CD14-positive monocyte (primary cell): ENCODE results near the gene TTC38. TPM values are rescaled to one million over a fixed set of nuclear protein-coding genes. Genes with fewer than 3 reads are reported as not detected.

Experiments used
- DNase-seq, 3 donors: peaks; one replicate each; pipeline ENCODE4 v3.0.0-alpha.2; 2011 to 2022
- H2AFZ ChIP-seq: 2 replicates; pipeline ENCODE4 v1.6.0; 2012; ENCODE audit warnings: mild to moderate bottlenecking, low read depth, low read length, inconsistent platforms; ENCODE audit not compliant: insufficient read depth, poor library complexity, severe bottlenecking
- H3K27ac ChIP-seq, 2 donors: 1 replicate in 1 of 2; 2 replicates in 1 of 2; pipeline ENCODE4 v1.5.1; 2012 to 2013; ENCODE audit warnings: low read length in 2 of 2, control low read depth in 1 of 2, inconsistent platforms in 1 of 2, low read depth in 1 of 2, mild to moderate bottlenecking in 1 of 2
- H3K27me3 ChIP-seq, 2 donors: one replicate each; pipeline versions ENCODE4 v1.6.0 to v1.6.1; 2011 to 2013; ENCODE audit warnings: low read length in 2 of 2; ENCODE audit not compliant: control insufficient read depth in 2 of 2, insufficient read depth in 2 of 2
- H3K36me3 ChIP-seq, 2 donors: replicated peaks in 1 of 2; 1 replicate in 1 of 2; 2 replicates in 1 of 2; pipeline versions ENCODE4 v1.5.1 to v1.6.1; 2012 to 2013; ENCODE audit warnings: low read length in 2 of 2, control low read depth in 1 of 2, inconsistent platforms in 1 of 2, mild to moderate bottlenecking in 1 of 2; ENCODE audit not compliant: insufficient read depth in 2 of 2, control insufficient read depth in 1 of 2
- H3K4me1 ChIP-seq, 2 donors: 1 replicate in 1 of 2; 2 replicates in 1 of 2; pipeline versions ENCODE4 v1.5.1 to v1.6.1; 2012 to 2013; ENCODE audit warnings: low read length in 2 of 2, control low read depth in 1 of 2, inconsistent platforms in 1 of 2, mild to moderate bottlenecking in 1 of 2, moderate library complexity in 1 of 2; ENCODE audit not compliant: insufficient read depth in 2 of 2, control insufficient read depth in 1 of 2
- H3K4me2 ChIP-seq: replicated peaks from 2 replicates; pipeline ENCODE3; 2012; ENCODE audit warnings: low read length, moderate library complexity, mild to moderate bottlenecking; ENCODE audit not compliant: poor library complexity, severe bottlenecking; ENCODE audit errors: extremely low read depth
- H3K4me3 ChIP-seq, 3 experiments: fragments of 200-600 bp in 1 of 3; sonication (generic) in 1 of 3; replicated peaks in 1 of 3; 1 replicate in 2 of 3; 2 replicates in 1 of 3; pipeline ENCODE4 v1.5.1; 2011 to 2013; ENCODE audit warnings: low read length in 3 of 3, mild to moderate bottlenecking in 3 of 3, control low read depth in 2 of 3, low read depth in 2 of 3, inconsistent platforms in 1 of 3, moderate library complexity in 1 of 3
- H3K79me2 ChIP-seq: 2 replicates; pipeline ENCODE4 v1.6.0; 2012; ENCODE audit warnings: mild to moderate bottlenecking, control low read depth, inconsistent platforms, low read length, moderate library complexity; ENCODE audit not compliant: insufficient read depth
- H3K9ac ChIP-seq: 2 replicates; pipeline ENCODE4 v1.6.0; 2017; ENCODE audit warnings: low read length, mild to moderate bottlenecking; ENCODE audit not compliant: insufficient read depth, poor library complexity, severe bottlenecking
- H3K9me3 ChIP-seq, 2 donors: replicated peaks in 1 of 2; 1 replicate in 1 of 2; 2 replicates in 1 of 2; pipeline versions ENCODE4 v1.5.1 to v1.6.1; 2012 to 2013; ENCODE audit warnings: low read length in 2 of 2, control low read depth in 1 of 2; ENCODE audit not compliant: control insufficient read depth in 1 of 2, insufficient read depth in 1 of 2
- H4K20me1 ChIP-seq: 2 replicates; pipeline ENCODE4 v1.6.0; 2012; ENCODE audit warnings: mild to moderate bottlenecking, low read length, control low read depth, moderate library complexity; ENCODE audit not compliant: insufficient read depth
- H3K27ac Mint-ChIP-seq, 7 donors: one replicate each; pipeline ENCODE4 v1.8.0; 2020; ENCODE audit warnings: mild to moderate bottlenecking in 7 of 7, mixed read lengths in 7 of 7, moderate library complexity in 6 of 7, inconsistent platforms in 2 of 7
- H3K27me3 Mint-ChIP-seq, 3 donors: one replicate each; pipeline ENCODE4 v1.8.0; 2021 to 2022; ENCODE audit warnings: low read depth in 3 of 3, mild to moderate bottlenecking in 3 of 3, mixed read lengths in 3 of 3, moderate library complexity in 3 of 3, inconsistent platforms in 1 of 3
- H3K36me3 Mint-ChIP-seq, 2 donors: one replicate each; pipeline ENCODE4 v1.8.0; 2020; ENCODE audit warnings: mixed read lengths in 2 of 2, inconsistent platforms in 1 of 2, mild to moderate bottlenecking in 1 of 2
- H3K4me1 Mint-ChIP-seq: one replicate; pipeline ENCODE4 v1.8.0; 2020; ENCODE audit warnings: mild to moderate bottlenecking, mixed read lengths
- H3K4me3 Mint-ChIP-seq, 2 donors: one replicate each; pipeline ENCODE4 v1.8.0; 2020; ENCODE audit warnings: mild to moderate bottlenecking in 2 of 2, mixed read lengths in 2 of 2, moderate library complexity in 1 of 2
- H3K9me3 Mint-ChIP-seq, 7 donors: one replicate each; pipeline ENCODE4 v1.8.0; 2020 to 2022; ENCODE audit warnings: mixed read lengths in 7 of 7, mild to moderate bottlenecking in 6 of 7, moderate library complexity in 6 of 7, inconsistent platforms in 2 of 7
- WGBS: methylation state at CpG from one replicate; pipeline ENCODE4 v1.1.5; 2013; ENCODE audit warnings: missing lambda C conversion rate; ENCODE audit not compliant: insufficient coverage; 5-methylcytosine and 5-hydroxymethylcytosine counted together
- intact Hi-C, 2 donors: fragments of 100-400 bp; cut with micrococcal nuclease; formaldehyde crosslinking; loops; one replicate each; pipeline versions ENCODE4 v1.15.0 to v1.15.1; 2023
- polyA plus RNA-seq, 3 donors: library from polyadenylated mRNA; depleted of rRNA in 1 of 3; unstranded in 2 of 3; stranded (reverse) in 1 of 3; fragments of 300-500 nt in 2 of 3; fragments of >200 nt in 1 of 3; fragmentation: Illumina TruSeq in 2 of 3; gene quantifications; 1 replicate in 2 of 3; 2 replicates in 1 of 3; pipeline ENCODE4 v1.2.3, GENCODE V29; 2012 to 2021
- TF ChIP-seq, protein P1 (sequence below): fragments of 200-600 bp; IDR thresholded peaks from one replicate; pipeline ENCODE4 v1.8.0; 2022; ENCODE audit warnings: antibody characterized with exemption, mild to moderate bottlenecking

The TTC38 gene
- polyA plus RNA-seq, 3 donors = 14.7 to 22.5 (median 17.0) TPM

DNA sequence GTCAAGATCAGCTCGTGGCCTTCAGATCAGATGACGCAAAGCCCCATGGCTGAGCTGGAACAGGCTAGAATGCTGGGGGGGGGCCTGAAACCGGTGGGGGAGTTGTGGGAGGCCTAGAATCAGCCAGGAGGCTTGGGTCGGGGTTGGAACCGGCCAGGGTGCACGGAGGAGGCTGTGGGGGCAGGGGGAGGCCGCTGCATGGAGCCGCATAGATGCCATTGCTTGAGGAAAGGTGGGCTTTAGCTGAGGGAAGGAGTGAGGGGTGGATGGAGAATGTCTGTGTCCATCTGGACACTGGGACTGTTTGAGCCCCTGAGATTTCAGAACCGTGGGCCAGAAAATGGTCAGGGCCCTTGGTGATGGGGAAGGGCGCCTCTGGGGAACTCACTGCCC is 42.9 kb upstream of the TTC38 start:
- H3K79me2 ChIP-seq = no peaks in the 10 kb centered on the region
- peaks cover 45 to 48% of the 10 kb centered on the region in 2 donors for H3K36me3 Mint-ChIP-seq
- DNase-seq = no peak
- intact Hi-C loops = no loop called here
- no peak overlapping the region for H2AFZ ChIP-seq
- H3K9me3 Mint-ChIP-seq = no peaks in the 10 kb centered on the region
- no peaks in the 10 kb centered on the region for H3K27me3 ChIP-seq
- no peak overlapping the region for H3K4me2 ChIP-seq
- H3K27me3 Mint-ChIP-seq = peaks cover 0 to 3% (median 0%) of the 10 kb centered on the region in 3 donors
- TF ChIP-seq, protein P1, sequence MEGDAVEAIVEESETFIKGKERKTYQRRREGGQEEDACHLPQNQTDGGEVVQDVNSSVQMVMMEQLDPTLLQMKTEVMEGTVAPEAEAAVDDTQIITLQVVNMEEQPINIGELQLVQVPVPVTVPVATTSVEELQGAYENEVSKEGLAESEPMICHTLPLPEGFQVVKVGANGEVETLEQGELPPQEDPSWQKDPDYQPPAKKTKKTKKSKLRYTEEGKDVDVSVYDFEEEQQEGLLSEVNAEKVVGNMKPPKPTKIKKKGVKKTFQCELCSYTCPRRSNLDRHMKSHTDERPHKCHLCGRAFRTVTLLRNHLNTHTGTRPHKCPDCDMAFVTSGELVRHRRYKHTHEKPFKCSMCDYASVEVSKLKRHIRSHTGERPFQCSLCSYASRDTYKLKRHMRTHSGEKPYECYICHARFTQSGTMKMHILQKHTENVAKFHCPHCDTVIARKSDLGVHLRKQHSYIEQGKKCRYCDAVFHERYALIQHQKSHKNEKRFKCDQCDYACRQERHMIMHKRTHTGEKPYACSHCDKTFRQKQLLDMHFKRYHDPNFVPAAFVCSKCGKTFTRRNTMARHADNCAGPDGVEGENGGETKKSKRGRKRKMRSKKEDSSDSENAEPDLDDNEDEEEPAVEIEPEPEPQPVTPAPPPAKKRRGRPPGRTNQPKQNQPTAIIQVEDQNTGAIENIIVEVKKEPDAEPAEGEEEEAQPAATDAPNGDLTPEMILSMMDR = no peak
- no peaks in the 10 kb centered on the region for H3K4me1 Mint-ChIP-seq
- no peak overlapping the region for H3K27ac Mint-ChIP-seq
- H3K4me3 ChIP-seq = no peak overlapping the region
- H3K36me3 ChIP-seq = peaks cover 6 to 35% of the 10 kb centered on the region in 2 donors
- no peak overlapping the region for H3K4me3 Mint-ChIP-seq
- H3K27ac ChIP-seq = no peak overlapping the region
- 93% methylated on average over 9 of the region's 10 CpGs for WGBS
- H3K9ac ChIP-seq = no peak overlapping the region
- peaks cover 0 to 8% of the 10 kb centered on the region in 2 donors for H3K4me1 ChIP-seq
- H4K20me1 ChIP-seq = no peaks in the 10 kb centered on the region
- no peaks in the 10 kb centered on the region for H3K9me3 ChIP-seq

DNA sequence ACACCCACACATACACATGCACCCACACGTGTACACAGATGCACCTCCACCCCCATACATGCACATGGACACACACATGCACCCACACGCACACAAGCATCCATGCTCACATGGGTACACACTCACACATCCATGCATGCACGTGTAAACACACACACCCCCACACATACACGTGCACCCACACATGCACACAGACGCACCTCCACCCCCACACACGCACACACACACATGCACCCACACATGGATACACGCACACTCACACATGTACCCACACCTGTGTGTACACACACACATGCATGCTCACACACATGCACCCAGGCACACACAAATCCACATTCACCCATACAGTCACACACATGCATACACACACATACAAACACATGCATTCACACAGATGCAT is 42.2 kb upstream of the TTC38 start:
- Histone ChIP-seq H3K4me3 (no peak overlapping the region), H3K27ac (no peak overlapping the region), H3K27me3 (no peaks in the 10 kb centered on the region), H3K9ac (no peak overlapping the region), H3K9me3 (no peaks in the 10 kb centered on the region), H3K4me1 (peaks cover 0 to 13% of the 10 kb centered on the region in 2 donors), H3K36me3 (peaks cover 2 to 28% of the 10 kb centered on the region in 2 donors), H3K79me2 (no peaks in the 10 kb centered on the region), H2AFZ (no peak overlapping the region), H3K4me2 (no peak overlapping the region), H4K20me1 (no peaks in the 10 kb centered on the region)
- Mint-ChIP-seq H3K27ac (no peak overlapping the region), H3K4me1 (no peaks in the 10 kb centered on the region), H3K4me3 (no peak overlapping the region), H3K27me3 (peaks cover 0 to 3% (median 0%) of the 10 kb centered on the region in 3 donors), H3K9me3 (no peaks in the 10 kb centered on the region), H3K36me3 (peaks cover 41 to 44% of the 10 kb centered on the region in 2 donors)
- TF ChIP-seq, protein P1 = no peak
- WGBS = 99% methylated on average over 7 of the region's 7 CpGs
- no peak for DNase-seq
- intact Hi-C loops = no loop called here
